ENCODE results near the gene DEPDC5.
"Not testable (repeated sequence)": the region's sequence is repeated elsewhere in the genome, so short reads cannot be mapped to it uniquely, and the experiment has no call there.

The DEPDC5 gene

DNA sequence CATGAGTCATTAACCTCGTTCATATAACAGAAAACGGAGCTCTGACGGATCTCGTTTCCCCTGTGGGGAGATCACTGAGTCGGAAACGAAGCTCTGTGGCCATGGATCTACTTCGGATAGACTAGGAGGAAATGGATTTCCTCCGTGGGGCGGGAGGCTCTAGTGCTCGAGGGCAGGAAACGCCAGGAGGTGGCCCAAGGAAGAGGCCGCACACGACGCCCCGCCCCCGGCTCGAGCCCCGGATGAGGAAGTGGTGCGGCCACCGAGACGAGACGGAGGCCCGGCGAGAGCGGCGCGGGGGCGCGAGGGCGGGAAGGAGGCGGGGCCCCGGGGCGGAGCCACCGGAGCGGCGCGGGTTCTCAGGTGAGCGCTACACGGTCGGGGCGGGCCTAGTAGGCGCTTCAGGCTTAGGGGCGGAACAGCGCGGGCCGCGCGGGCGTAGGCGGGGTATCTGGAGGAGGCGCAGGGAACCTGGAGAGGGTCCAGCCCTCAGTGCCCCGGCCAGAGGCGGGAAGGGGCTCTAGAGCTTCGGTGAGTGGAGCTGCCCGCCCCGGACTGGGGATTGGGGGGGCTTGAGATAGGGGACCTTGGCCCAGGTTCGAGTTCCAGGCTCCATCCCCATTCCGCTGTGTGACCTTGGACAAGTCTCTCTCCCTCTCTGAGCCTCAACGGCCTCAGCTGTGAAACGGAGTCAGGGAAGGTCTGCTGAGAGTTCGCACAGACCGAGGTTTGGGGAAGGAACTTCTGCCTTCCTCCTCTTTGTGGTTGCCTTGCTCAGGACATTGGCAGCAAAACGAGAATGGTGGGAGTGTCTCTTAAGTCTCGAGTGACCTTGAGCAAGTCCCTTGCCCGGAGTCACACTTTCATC is at the start of gene DEPDC5:
Gene DEPDC5 (plus strand): TSS at position 386 of the 868 bp plus-strand sequence. CDS start 903 bp downstream, outside the sequence.
- peak; percentile 73 for DNase-seq

DNA sequence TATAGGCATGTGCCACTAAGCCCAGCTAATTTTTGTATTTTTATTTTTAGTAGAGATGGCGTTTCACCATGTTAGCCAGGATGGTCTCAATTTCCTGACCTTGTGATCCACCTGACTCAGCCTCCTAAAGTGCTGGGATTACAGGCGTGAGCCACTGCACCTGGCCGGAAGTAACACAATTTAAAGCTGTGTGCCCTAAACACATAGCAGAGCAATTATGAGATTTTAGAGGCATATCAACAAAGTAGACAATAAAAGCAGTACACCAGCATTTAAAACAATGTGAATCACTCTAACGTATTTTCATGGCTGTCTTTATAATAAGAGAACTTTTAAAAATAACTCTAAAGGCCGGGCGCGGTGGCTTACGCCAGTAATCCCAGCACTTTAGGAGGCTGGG is 46.3 kb upstream of the DEPDC5 start:
- DNase-seq, result no peak

GRCh38 chr22:31711226-31711625 is 42.6 kb upstream of the DEPDC5 start:
- DNase-seq, result not testable (repeated sequence)

DNA sequence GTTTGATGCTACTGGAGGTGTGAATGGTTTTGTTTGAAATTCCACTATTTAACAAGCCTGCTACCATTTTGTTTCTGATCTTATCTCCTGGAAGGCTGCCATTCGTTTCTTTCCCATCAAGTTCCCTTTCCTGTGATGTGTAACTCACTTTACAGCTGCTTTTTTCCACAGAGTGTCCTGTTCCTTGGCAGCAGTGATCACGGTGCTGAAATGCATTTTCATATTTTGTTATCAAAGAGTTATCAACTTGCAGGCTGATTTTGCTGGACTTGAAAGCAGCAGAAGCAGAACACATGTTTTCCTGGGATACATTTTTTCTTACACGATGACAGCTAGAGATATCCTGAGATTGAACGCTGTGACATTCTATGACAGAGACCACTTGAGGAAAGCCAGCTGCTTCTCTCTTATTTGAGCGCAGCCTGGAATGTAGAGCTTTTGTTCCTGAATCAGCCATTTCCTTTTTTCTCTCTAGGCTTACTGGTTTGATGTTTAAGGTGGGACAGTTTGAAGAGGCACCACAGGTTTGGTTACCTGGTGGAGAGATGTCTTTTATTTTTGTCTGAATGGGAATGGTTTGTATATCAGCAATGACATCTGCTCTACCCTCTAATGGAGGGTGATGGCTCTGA is 38.6 kb upstream of the DEPDC5 start:
- DNase-seq, result no peak

- no peak for DNase-seq
These were observed 33.9 kb upstream of the DEPDC5 start for GRCh38 chr22:31719850-31720471.

- no peak for DNase-seq
These were observed 30.1 kb upstream of the DEPDC5 start for GRCh38 chr22:31723723-31724122.

- no peak for DNase-seq
These were observed 27.1 kb upstream of the DEPDC5 start for GRCh38 chr22:31726692-31727091.

DNA sequence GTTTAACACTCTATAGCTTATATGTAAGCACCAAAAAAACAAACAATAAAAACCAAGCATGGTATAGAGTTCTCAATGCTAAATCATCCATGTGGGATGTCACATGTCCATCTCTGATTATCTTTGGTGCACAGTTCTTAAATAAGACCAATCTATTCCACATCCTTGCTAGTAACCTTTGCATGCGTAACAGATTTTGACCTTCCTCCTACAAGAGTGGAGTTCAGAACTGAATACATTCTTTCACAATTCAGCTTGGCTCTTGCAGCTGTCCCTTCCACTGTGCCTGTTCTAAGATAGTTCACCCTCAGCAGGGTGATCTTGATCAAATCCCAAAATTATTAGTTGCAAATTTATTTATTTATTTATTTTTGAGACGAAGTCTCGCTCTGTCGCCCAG is 25.0 kb upstream of the DEPDC5 start:
- no peak for DNase-seq

GRCh38 chr22:31730344-31730711 is 23.5 kb upstream of the DEPDC5 start:
- no peak for DNase-seq

- no peak for DNase-seq
These were observed 21.6 kb upstream of the DEPDC5 start for GRCh38 chr22:31732089-31732829.

DNA sequence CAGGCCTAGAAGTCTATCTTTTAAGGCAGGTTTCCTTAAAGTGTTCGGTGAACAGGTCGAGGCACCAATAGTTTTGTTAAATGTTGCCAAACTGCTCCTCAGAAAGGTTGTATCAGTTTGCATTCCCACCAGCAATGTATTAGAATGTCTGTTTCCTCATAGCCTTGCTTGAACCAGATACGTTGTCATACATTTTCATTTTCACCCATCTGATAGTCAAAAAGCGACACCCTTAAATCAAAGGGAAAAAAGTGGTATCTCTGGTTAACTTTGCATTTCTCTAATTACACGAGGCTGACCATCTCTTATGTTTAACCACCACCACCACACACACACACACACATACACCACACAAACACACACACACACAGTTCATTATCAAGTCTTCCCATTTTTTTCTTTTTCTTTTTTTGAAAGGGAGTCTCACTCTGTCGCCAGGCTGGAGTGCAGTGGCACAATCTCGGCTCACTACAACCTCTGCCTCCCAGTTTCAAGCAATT is 20.2 kb upstream of the DEPDC5 start:
- no peak for DNase-seq

GRCh38 chr22:31734512-31734911 is 19.3 kb upstream of the DEPDC5 start:
- DNase-seq, result no peak

DNA sequence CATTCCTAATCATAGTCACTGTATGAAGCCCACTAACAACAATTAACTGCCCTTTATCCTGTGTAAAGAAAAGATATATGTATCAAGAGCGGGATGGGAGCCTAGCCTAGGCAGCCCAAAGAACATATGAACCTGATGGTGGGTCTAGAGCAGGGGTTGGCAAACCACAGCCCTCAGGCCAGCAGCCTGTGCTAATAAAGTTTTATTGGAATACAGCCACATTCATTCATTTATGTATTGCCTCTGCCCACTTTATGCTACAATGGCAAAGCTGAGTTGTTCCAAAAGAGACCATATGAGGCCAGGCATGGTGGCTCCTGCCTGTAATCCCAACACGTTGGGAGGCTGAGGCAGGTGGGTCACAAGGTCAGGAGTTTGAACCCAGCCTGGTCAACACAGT is 17.4 kb upstream of the DEPDC5 start:
- no peak for DNase-seq

- no peak for DNase-seq
These were observed 15.9 kb upstream of the DEPDC5 start for GRCh38 chr22:31737932-31738331.

DNA sequence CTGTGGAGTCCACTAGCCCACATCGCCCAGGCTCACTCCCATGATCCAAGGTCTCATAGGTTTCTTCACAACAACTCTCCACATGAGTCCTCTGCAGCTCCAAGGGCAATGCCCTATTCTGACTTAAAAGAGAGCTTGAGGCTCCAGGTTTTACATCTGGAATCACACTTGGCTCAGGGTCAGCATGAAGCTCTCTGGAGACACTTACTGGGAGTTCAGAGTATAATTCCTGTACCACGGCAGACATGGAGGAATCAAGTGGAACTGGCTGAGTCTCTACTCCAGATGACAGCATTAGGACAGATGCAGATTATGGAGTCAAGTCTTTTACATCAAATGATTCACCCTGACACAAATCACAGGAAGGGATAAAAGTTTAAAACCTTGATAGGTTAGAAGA is 15.3 kb upstream of the DEPDC5 start:
- no peak for DNase-seq

GRCh38 chr22:31739795-31740201 is 14.0 kb upstream of the DEPDC5 start:
- no peak for DNase-seq

- DNase-seq, result not testable (repeated sequence)
These were observed 13.5 kb upstream of the DEPDC5 start for GRCh38 chr22:31740314-31740713.

DNA sequence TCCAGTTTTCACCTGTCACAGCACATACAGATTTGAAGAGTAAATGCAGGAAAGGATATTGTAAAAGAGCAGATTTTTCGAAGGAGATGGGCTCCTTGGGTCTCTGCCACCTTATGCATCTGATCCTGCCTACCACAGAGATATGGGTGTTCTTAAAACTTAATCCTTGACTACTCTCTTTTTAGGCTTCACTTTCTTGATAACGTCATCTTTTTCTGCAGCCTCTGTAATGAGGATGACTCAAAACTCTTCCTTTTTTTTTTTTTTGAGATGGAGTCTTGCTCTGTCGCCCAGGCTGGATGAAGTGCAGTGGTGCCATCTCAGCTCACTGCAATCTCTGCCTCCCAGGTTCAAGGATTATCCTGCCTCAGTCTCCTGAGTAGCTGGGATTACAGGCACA is 11.7 kb upstream of the DEPDC5 start:
- no peak for DNase-seq

- DNase-seq, result no peak
These were observed 11.1 kb upstream of the DEPDC5 start for GRCh38 chr22:31742682-31743081.

DNA sequence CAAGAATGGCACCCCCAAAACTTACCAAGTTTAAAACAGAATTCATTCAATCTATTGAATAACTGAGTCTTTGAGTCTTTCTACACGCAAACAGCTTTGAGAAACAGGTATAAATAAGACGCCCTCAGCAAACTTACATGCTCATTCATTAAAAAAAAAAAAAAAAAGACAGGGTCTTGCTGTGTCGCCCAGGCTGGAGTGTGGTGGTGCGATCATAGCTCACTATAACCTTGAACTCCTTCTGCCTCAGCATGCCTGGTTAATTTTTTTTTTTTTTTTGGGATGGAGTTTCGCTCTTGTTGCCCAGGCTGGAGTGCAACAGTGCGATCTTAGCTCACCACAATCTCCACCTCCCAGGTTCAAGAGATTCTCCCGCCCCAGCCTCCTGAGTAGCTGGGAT is 9.9 kb upstream of the DEPDC5 start:
- DNase-seq, result no peak

- no peak for DNase-seq
These were observed 6.4 kb upstream of the DEPDC5 start for GRCh38 chr22:31747441-31747840.

DNA sequence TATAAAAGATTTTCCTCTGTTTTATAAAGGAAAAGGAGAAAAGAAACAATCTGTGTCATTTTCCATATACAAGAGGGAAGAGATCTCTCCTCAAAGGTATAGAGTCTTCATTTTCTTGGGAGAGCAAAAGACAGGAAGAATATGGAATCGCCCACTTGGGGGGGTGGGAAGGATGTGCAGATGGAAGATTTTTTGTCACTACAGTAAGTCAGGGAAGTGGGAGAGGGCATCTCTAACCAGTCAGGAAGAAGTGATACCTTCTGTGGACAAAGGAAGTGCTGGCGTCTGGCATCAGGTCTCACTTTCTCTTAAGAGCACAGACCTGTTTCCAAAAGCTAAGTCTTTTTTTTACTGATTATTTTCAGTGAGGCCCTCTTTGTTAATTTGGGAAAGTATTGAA is 5.3 kb upstream of the DEPDC5 start:
- no peak for DNase-seq

Measured in cortex of kidney (tissue), 1 donor.